Transverse colon (tissue), 4 donors: ENCODE results near the gene RIT1. TPM values are rescaled to one million over a fixed set of nuclear protein-coding genes. Genes with fewer than 3 reads are reported as not detected.
A peak's percentile ranks its signal among the peaks of the same experiment; 100 is the strongest.

ENCODE experiments used
- DNase-seq: peaks from one replicate; pipeline ENCODE4 v3.0.0-alpha.2; 2019
- H3K27ac ChIP-seq, 4 donors: fragments of 200-600 bp; sonication (generic); 2 replicates each; pipeline ENCODE4 v1.5.1; 2016 to 2018; ENCODE audit warnings: inconsistent platforms in 4 of 4
- H3K27me3 ChIP-seq: fragments of 200-600 bp; sonication (generic); 2 replicates; pipeline ENCODE4 v1.5.1; 2017; ENCODE audit warnings: inconsistent platforms
- H3K36me3 ChIP-seq, 4 donors: fragments of 200-600 bp; sonication (generic); 2 replicates each; pipeline ENCODE4 v1.5.1; 2017 to 2019; ENCODE audit warnings: inconsistent platforms in 4 of 4
- H3K4me1 ChIP-seq, 4 donors: fragments of 200-600 bp; sonication (generic); 2 replicates each; pipeline ENCODE4 v1.5.1; 2017 to 2020; ENCODE audit warnings: inconsistent platforms in 4 of 4
- H3K4me3 ChIP-seq, 4 donors: fragments of 200-600 bp; sonication (generic); 1 replicate in 1 of 4; 2 replicates in 3 of 4; pipeline versions ENCODE4 v1.5.1 to v1.6.1; 2017 to 2019; ENCODE audit warnings: inconsistent platforms in 4 of 4
- H3K9me3 ChIP-seq, 2 donors: fragments of 200-600 bp; sonication (generic); 2 replicates each; pipeline ENCODE4 v1.5.1; 2017 to 2019; ENCODE audit warnings: inconsistent platforms in 2 of 2
- CTCF ChIP-seq, 5 experiments: fragments of 200-600 bp in 3 of 5; fragments of 450-650 bp in 2 of 5; sonication (generic) in 3 of 5; IDR thresholded peaks; 1 replicate in 2 of 5; 2 replicates in 3 of 5; pipeline ENCODE4 v1.5.1; 2016 to 2017; ENCODE audit warnings: antibody characterized with exemption in 5 of 5, inconsistent platforms in 3 of 5, mild to moderate bottlenecking in 2 of 5, moderate library complexity in 1 of 5
- EP300 ChIP-seq: sonication (generic); formaldehyde crosslinking; IDR thresholded peaks from one replicate; pipeline ENCODE4 v1.6.1; 2017; ENCODE audit warnings: antibody characterized with exemption, low read depth
- POLR2A ChIP-seq: fragments of 450-650 bp; IDR thresholded peaks from one replicate; pipeline ENCODE4 v1.6.1; 2016; ENCODE audit warnings: antibody characterized with exemption, mild to moderate bottlenecking, moderate library complexity
- POLR2AphosphoS5 ChIP-seq, 3 donors: sonication (generic); formaldehyde crosslinking; IDR thresholded peaks; one replicate each; pipeline ENCODE4 v1.6.1; 2016; ENCODE audit warnings: antibody characterized with exemption in 3 of 3
- WGBS, 2 donors: methylation state at CpG; one replicate each; pipeline ENCODE4 v1.1.5; 2018; ENCODE audit warnings: low coverage in 1 of 2; 5-methylcytosine and 5-hydroxymethylcytosine counted together
- in situ Hi-C, 4 donors: fragments of 200-750 bp; cut with MboI; loops; one replicate each; pipeline versions ENCODE4 v1.15.0 to v1.15.1; 2017; ENCODE audit warnings: low sequenced_read_pairs in 3 of 4, low pct_ligation_motif_present in 1 of 4, low pct_unique_long_range_greater_than_20kb in 1 of 4
- intact Hi-C: fragments of 100-400 bp; cut with DNase I; formaldehyde crosslinking; loops from one replicate; pipeline ENCODE4 v1.15.1; 2023; ENCODE audit warnings: low total_unique reads
- total RNA-seq, 4 donors: library from RNA; depleted of rRNA; stranded (reverse); fragments of >200 nt; gene quantifications; one replicate each; pipeline ENCODE4 v1.1.0, GENCODE V29; 2016

The RIT1 gene
- total RNA-seq, 4 donors from 2014 or later = 6.4 to 23.7 (median 17.0) TPM

- Histone ChIP-seq H3K9me3 (no peaks in the 10 kb centered on the region), H3K4me1 (peaks cover 0 to 6% (median 2%) of the 10 kb centered on the region in 4 donors), H3K36me3 (no peaks in the 10 kb centered on the region), H3K27ac (peak overlapping the region in 2 of 4 donors; percentile 21 to 24), H3K4me3 (no peak overlapping the region), H3K27me3 (no peaks in the 10 kb centered on the region)
- WGBS, 2 donors = 71% methylated on average over 1 of the region's 1 CpG; no CpG with 5 or more reads in 1 of the 2 donors
- intact Hi-C loops = no loop called here
- TF ChIP-seq POLR2A (no peak), EP300 (no peak), CTCF (IDR thresholded peaks at IDR 0.05) (no peak), POLR2AphosphoS5 (IDR thresholded peaks at IDR 0.05) (no peak)
- no peak for DNase-seq
- in situ Hi-C loops = no loop called here
Measured at GRCh38 chr1:155871390-155871789, 39.8 kb downstream of the RIT1 start.

GRCh38 chr1:155867766-155868165, 43.4 kb downstream of the RIT1 start:
- no peak for DNase-seq
- Histone ChIP-seq H3K9me3 (no peaks in the 10 kb centered on the region), H3K36me3 (no peaks in the 10 kb centered on the region), H3K4me3 (no peak overlapping the region), H3K27me3 (no peaks in the 10 kb centered on the region), H3K4me1 (no peaks in the 10 kb centered on the region), H3K27ac (no peak overlapping the region)
- TF ChIP-seq POLR2AphosphoS5 (IDR thresholded peaks at IDR 0.05) = no peak
- TF ChIP-seq EP300 = no peak
- TF ChIP-seq POLR2A = no peak
- no peak for TF ChIP-seq CTCF (IDR thresholded peaks at IDR 0.05)
- WGBS, 2 donors = 93 to 94% methylated on average over 3 to 8 of the region's 8 CpGs
- in situ Hi-C loops = no loop called here
- intact Hi-C loops = loop anchor here (1.0 kb wide), 1 partner anchor 31 kb away; no protein-coding TSS in a partner anchor

GRCh38 chr1:155864393-155864792, 46.8 kb downstream of the RIT1 start:
- no peak for DNase-seq
- peaks cover 0 to 6% (median 6%) of the 10 kb centered on the region in 4 donors for H3K4me1 ChIP-seq
- intact Hi-C loops = no loop called here
- in situ Hi-C loops = no loop called here
- no peak overlapping the region for H3K27ac ChIP-seq
- TF ChIP-seq CTCF (IDR thresholded peaks at IDR 0.05) = no peak
- TF ChIP-seq EP300 = no peak
- no peak for TF ChIP-seq POLR2AphosphoS5 (IDR thresholded peaks at IDR 0.05)
- no peak for TF ChIP-seq POLR2A
- no peaks in the 10 kb centered on the region for H3K36me3 ChIP-seq
- no peak overlapping the region for H3K4me3 ChIP-seq
- peaks cover 13% of the 10 kb centered on the region for H3K27me3 ChIP-seq
- H3K9me3 ChIP-seq = no peaks in the 10 kb centered on the region

GRCh38 chr1:155861896-155862295, 49.3 kb downstream of the RIT1 start:
- in situ Hi-C loops = no loop called here
- TF ChIP-seq CTCF (IDR thresholded peaks at IDR 0.05) = no peak
- no peak for TF ChIP-seq EP300
- TF ChIP-seq POLR2AphosphoS5 (IDR thresholded peaks at IDR 0.05) = no peak
- TF ChIP-seq POLR2A = no peak
- Histone ChIP-seq H3K27me3 (peaks cover 13% of the 10 kb centered on the region), H3K27ac (no peak overlapping the region), H3K9me3 (no peaks in the 10 kb centered on the region), H3K4me1 (peaks cover 0 to 22% (median 17%) of the 10 kb centered on the region in 4 donors), H3K36me3 (no peaks in the 10 kb centered on the region), H3K4me3 (no peak overlapping the region)
- intact Hi-C loops = no loop called here
- no peak for DNase-seq
- 93 to 100% methylated on average over 1 to 2 of the region's 2 CpGs for WGBS, 2 donors
